Activated CD8-positive, alpha-beta memory T cell treated with anti-CD3 and anti-CD28 coated beads, Interleukin-2, amount 50 U/mL, for 24 hours (primary cell): ENCODE data around the gene KIF5C.

Experiments used
- DNase-seq: peaks from one replicate; pipeline ENCODE4 v3.0.0-alpha.2; 2020; ENCODE audit errors: extremely low read depth

KIF5C gene

DNA sequence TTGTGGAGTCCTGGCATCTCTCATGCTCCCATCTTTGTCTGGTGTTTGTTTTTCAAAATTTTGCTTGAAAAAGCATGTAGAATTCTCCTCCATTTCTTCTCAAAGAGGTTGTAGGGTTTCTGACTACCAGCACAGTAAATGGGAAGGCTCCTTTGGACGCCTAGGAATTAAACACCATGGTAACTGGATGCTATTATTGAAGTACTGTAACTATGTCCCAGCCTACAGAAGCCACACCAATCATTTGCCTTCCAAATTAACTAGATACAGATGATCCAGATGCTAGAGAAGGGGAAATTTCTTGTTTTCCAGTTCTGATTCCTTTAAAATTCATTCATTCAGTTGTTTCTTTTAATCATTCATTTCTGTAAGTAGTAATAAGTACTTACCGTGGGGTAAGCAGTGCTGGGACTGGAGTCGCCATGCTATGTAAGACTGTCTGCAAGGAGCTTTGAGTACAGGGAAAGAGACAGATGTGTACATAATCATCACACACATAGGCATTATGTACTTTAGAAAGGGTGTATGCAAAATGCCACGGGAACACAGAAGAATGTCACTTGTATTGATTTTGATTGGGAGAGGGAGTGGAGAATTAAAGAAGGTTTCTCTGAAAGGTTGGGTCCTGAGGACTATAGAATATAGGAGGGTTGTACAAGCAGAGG lies 49.6 kb downstream of the KIF5C start:
- no peak for DNase-seq

DNA sequence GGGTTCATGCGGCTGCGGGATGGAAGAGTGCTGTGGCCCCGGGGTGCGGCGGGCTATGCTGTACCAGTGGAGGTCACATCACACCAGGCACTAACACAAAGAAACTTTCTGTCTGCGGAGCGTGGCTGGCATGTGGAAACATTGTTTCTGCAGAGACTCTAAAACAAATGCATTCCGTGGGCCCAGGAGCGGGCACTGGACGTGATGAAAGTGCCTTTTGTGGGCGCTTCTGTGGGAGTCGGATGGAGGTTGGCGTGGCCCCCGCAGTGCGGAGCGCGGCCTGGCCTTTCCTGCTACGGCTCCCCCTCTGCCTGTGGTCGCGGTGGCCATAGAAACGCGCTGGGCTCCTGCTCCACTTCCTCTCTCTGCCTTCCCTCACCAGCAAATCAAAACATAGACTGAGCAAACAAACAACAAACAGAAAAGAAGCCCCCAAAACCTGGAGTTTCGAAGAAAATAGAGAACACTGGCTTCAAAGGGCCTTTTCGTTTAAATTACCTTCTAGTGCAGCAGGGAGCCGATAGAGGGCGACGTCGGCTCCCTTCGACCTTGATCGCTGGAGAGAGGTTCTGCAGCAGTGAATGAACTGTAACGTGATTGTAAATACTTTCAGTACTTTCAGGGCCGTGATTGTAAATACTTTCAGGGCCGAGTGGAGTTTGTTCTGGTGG lies 51.4 kb downstream of the KIF5C start:
- DNase-seq, result no peak

DNA sequence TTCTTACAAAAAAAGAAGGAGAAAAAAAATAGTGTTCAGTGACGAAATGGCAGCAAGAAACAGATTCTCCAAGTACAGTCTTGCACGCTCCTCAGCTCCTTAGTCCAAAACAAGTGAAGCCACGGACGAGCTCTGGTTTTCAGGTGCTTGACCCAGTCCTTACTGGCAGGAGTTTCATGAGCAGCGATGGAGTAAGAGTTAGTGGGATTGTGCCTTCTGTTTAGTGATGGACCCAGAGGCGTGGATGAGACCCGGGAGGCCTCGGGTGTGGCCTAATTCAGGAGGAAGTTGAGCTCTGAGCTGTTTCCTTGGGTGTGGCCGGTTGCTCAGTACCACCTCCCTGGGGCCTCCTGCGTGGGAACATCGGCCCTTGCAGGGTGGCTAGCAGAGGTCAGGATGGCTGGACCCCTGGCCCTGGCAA lies 52.0 kb downstream of the KIF5C start:
- DNase-seq, result no peak

DNA sequence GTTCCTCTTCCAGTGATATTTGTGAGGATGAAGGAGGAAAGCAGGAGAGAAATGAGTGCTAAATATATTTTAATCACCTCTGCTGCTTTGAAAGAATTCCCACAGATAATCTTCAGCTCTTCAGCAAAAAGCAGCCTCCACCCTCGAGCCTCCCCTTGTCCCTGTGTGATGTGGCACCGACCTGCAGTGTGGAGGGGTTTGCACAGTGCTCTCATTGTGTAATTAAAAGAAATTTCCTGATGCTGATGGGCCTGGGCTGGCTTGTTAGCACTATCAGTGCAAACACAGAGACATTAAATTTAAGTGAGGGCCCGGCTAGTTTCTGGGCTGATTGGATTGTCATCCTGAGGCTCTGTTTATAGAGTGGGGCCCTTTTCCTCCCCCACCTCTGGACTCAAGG lies 53.4 kb downstream of the KIF5C start:
- no peak for DNase-seq

DNA sequence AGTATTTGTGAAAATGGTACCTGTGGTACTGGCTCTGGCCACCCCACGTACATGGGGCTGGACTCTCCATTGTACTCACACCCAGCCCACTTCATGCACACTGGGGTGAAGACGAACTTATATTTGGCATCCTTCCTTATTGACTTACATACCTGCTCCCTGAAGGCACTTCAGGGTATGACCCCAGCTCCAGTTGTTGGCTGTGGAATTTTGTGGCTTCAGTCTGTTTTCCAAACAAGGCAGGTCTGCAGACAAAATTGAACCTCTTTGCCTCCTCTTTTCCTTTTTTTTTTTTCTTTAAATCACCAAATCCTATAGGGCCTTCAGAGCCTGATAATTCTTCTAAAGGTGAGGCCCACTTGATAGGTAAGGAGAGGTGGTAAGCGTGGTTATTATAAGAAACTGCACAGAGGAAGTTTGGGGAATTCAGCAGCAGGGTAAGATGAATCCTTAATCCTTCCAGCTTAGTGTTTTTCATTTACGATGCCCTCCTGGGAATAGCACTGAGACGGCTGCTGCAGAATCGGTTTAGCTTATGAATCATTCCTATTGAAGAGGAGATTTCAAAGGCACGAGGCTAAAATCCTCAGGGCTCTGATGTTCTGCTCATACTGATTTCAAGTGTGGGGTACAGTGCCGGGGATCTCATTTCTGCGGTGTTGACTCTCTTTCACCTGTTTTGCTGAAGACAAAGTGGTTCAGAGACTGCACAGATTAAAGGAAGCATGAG lies 55.2 kb downstream of the KIF5C start:
- DNase-seq, result no peak

DNA sequence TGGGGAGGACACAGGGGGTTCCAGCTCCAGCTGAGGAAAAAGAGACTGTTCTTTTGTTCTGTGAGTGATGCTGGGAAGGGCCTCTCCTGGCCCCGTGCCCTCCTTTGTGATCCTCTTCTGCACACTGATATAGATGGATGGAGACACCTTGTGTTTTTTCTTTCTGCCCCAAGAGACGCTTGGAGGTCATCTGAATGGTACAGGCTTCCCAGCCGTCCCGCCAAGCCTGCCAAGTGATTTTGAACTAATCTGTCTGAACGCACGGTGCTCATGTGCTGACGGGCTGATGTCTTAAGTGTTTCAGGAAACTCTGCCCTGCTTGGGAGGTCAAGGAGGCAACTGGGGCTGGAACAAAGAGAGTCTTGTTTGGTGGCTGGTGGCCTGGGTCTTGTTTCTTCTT lies 57.5 kb downstream of the KIF5C start:
- no peak for DNase-seq

DNA sequence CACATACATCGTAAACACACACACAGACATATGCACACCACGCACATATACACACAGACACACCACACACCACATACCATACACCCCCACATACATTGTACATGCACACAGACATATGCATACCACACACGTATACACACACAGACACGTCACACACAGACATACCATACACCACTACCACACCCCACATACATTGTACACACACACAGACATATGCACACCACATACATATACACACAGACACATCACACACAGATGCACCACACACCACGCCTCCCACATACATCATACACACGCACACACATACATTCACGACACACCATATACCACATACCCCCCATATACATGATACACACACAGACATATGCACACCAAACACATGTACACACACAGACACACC lies 58.4 kb downstream of the KIF5C start:
- no peak for DNase-seq

DNA sequence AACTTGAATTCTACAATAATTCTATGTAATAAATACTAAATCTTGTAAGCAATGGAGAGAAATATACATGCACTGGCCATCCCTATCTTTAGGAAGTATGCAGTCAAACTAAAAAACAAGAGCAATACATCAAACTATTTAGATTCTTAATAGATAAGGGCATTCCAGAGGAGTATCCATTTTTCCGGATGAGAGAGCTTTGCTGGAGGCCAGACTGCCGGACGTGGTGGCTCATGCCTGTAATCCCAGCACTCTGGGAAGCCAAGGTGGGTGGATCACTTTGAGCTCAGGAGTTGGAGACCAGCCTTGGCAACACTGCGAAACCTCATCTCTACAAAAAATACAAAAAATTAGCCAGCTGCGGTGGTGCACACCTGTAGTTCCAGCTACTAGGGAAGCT lies 60.8 kb downstream of the KIF5C start:
- no peak for DNase-seq

DNA sequence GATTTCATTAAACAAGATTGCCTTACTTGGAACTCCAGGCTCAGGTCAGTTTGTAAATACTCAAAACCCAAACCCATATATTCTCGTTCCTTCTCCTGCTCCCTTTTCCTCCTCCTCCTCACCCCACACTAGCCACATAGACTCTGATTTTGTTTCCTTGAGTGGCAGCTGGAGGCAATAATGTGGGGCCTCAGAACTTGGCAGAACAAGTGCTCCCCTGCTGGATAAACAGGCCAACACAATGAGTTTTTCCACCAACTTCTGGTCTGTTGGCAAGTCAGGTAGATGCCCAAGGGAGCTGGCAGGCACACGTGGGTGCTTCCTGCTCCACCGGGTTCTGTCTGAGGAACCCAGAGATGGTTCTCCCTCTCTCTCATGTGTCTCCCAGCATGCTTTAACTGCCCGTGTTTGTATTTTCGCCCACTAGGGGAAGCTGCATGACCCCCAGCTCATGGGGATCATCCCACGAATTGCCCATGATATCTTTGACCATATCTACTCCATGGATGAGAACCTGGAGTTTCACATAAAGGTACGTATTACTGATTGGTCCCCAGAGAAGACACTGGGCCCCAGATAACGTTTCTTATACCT lies 61.9 kb downstream of the KIF5C start:
- no peak for DNase-seq

DNA sequence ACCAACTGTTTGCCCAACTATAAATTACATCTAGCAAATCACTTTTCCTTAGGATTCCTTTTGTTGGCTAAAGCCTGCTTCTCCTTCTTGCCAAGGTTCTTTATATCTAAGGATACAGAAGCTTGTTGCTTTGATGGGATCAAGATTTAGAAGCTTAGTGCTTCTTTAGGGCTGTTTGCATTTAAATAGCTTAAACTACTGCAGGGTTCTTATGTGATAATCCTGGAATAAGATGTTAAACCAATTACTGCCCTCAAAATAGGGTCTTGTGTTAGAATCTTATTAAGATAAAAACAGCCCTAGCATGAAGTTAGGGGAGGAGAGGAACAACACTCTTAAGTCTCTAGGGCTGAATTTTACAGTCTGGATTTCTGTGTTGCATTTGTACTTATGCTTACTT lies 64.2 kb downstream of the KIF5C start:
- no peak for DNase-seq

DNA sequence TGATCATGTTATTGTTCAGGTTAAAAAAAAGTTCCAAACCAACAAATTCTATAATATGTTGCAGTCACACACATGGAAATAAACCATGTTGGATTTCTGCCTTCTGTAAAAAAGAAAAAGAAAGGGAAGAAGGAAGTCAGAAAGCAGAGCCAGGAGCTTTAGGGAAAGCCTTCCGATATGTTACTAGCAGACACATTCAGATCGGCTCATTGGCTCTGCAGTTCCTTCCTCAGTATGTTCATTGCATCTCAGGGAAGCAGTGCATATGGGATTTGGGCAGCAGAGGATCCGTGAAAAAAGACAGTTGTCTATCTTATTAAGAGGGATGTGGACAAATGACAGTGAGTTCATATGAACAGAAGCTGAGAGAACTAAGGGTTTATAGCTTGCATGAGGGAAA lies 68.1 kb downstream of the KIF5C start:
- no peak for DNase-seq

DNA sequence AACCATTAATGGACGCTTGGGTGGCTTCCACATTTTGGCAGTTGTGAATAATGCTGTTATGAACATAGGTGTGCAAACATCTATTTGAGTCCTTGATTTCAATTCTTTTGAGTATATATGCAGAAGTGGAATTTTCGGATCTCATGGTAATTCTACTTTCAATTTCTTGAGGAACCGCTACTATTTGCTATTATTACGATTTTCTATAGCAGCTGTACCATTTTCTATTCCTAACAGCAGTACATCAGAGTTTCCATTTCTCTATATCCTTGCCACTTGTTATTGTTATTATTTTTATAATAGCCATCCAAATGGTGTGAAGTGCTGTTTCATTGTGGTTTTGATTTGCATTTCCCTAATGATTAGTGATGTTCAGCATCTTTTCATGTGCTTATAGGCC lies 69.5 kb downstream of the KIF5C start:
- DNase-seq, result no peak

DNA sequence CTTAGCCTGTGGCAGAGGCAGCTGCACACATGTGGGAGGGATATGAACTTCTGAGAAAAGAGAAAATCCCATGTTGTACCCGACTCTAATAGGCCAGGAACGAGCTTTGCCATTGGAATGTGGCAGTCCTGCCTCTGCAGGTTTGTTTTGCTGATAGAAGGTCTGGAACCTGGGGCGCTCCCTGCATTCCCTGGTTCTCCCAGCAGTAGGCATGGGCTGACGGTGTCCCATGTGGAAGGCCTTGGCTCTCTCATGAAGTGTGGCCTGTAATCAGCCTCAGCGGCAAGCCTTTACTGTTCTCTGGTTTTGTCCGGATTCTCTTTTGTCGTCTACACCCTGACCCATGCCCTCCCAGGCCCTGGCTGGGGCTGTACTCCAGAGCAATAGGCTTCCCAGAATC lies 72.3 kb downstream of the KIF5C start:
- no peak for DNase-seq

DNA sequence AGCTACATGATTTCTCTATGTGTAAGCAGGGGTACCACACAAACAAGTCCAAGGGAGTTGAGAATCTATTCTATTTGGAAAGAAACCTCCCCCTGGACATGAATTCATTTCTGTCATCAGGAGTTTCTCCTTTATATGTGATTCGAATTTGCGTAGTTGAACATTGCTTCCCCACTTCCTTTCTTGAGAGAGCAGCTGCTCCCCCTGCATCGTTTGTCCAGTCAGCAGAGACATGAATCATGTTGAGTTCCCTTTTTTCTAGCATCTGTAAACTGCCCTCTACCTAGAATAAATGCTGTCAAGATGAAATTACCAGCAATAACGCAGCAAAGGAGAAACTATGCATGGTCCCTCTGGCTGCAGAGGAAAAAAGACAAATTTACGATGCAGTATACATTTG lies 73.8 kb downstream of the KIF5C start:
- DNase-seq, result no peak

DNA sequence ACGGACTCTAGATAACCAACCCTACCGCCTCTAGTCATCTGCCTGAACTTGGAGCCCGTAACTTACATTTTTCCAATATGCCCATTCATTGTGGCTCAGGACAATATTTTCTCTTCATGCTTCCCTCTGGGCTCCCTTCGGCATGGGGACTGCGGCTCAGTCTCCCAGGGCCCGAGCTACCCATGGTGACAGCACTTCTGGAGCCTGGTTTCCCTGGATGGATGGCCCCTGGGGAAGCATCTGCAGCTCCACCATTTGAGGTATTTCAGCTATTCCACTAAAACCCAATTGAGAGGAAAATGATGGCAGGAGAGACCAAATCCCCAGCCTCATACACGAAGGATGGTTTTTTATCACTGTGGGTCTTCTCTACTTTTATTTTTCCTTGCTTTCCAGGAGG lies 74.3 kb downstream of the KIF5C start:
- no peak for DNase-seq

DNA sequence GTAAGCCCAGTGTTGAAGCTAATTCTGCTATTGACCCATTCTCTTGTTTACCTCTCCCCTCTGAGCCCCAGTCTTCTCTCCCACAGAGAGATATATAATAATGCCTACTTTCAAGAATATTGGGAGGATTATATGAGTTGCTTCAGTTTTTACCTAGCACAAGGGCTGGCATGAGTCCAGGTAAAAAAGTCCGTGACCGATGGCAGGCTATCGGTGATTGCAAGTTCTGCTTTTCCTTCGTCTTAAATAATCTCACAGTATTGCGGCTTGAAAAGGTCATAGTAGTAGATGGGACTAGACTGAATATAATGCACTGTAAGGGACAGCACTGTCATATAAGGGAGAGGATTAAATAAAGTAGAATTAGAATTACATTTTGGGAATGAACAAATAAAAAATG lies 77.6 kb downstream of the KIF5C start:
- DNase-seq, result no peak

DNA sequence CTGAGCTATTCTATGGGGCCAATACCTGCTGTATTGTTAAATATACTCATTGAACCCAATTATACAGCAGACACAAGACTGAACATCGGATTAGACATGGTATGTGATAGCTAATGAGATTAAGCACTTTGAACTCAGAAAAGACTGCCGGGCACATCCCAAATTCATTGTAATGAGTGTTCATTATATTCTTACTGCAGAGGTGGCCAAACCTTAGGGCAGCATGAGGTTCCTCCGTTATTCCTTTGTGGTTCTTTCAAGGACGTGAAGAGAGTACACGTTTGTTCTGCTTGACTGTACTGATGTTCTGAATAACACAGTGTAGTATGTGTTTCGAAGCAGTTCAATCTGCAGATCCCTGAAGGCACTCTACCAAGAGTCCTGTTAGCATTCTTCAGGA lies 78.4 kb downstream of the KIF5C start:
- DNase-seq, result no peak

DNA sequence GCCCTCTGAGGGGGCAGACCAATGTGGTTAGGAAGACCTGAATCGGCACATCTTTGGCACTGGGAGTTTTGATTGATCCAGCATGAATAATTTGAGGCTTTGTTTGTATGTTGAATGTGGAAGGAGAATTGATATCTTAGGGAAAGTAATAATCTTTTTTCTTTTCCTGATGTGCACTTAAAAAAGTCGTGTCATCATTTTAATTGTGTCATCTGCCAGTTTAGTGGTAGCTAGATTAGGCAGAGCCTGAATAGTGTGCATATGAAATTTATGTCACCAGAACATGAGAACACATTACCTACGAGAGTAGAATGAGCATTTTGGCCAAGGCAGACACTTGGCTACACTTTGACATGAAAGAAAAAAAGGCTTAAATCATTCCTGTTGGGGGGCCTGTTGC lies 79.5 kb downstream of the KIF5C start:
- DNase-seq, result no peak

DNA sequence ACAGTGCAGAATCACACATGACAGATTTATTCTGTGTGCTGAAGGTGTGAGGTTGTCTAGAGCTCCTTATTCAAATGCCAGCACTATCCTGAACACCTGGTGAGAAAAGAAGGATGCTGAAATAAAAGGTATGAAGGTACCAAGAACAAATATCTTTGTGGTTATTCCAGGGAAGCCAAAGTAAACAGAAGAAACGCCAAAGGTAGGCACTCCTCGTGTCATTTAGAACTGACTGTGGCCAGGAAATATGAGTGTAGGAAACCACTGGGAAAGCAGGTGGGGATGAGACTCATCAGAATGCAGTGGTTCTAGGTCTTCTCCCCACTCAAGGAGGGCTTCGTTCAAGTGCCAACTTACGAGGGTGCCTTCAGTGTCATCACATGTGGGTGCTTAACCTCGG lies 80.8 kb downstream of the KIF5C start:
- no peak for DNase-seq

DNA sequence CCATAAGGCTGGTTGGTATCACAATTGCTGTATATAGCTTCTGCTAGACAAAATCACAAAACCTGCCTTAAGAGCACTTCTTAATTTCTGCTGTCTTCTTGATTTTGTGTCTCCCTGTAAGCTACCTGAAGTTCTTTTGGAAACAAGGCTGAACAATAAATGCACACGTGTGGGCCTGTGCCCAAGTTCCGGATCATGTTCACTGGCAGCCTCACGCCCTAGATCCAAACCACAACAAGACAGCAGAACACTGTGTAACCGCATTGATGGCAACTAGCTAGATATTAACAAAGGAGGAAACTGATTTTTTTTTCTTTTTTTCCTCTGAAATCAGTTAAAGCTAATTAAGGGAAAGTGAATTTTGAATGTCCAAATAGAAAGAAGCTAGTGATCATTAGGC lies 82.0 kb downstream of the KIF5C start:
- no peak for DNase-seq

DNA sequence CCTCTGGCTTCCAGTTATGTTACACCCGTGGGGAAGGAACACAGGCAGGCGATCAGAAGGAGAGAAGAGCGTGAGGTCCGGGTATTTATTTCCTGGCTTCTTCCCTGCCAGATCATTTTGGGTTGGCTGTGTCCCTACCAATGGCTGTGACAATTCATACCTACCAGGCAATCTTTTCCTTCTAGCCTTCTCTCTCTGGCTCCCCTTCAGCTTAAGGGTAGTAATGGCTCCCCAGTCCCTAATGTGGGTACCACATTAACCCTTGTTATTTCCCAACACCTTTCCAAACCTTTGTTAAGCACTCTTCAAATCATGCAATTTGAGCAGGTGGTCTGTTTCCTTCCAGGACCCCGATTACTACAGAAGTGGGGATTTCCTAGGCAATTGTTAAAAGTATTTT lies 84.7 kb downstream of the KIF5C start:
- DNase-seq, result no peak

DNA sequence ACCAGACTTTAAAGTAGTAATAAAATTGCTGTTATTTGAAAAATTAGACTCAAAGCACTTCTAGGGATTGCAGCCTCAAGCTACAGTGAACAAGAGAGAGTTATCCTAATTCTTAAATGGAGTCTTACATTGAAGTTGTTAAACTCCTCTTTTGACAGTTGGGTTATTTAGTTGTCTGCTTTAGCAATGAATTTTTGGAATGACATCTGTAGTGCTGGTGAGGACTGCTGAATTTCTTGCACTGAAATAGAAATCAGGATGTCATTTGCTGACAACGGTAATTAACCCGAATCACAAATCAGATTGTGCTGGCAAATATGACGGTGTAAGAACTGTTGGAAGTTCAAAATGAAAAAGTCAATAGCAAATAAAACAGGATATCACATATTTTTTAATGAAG lies 85.5 kb downstream of the KIF5C start:
- DNase-seq, result no peak

DNA sequence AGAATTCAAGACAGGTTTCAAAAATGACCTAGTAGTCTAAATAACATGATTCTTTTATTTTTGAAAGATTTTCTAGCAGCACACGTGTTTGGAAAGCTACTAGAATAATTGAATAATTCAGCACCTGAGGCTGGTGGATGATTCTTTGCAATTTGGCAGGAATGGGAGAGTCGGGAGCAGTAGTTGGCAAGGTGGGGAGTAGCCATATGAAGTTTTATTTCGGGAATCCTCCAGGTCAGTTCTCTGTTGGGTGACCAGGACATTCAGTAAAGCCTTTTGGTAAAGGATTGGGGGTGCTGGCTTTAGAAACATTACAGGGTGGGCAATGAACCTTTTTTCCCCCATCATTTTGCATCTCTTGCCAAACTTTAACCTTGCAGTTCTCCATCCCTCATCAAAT lies 88.4 kb downstream of the KIF5C start:
- no peak for DNase-seq
